HG02623 (cell line): ENCODE data around the gene KCNQ1.
A peak's percentile ranks its signal among the peaks of the same experiment; 100 is the strongest.

Source experiments
- ATAC-seq: cut with Tn5 transposase; IDR thresholded peaks from one replicate; pipeline ENCODE4 v1.9.1; 2021; ENCODE audit warnings: moderate library complexity; ENCODE audit not compliant: unreplicated experiment

Gene KCNQ1

DNA sequence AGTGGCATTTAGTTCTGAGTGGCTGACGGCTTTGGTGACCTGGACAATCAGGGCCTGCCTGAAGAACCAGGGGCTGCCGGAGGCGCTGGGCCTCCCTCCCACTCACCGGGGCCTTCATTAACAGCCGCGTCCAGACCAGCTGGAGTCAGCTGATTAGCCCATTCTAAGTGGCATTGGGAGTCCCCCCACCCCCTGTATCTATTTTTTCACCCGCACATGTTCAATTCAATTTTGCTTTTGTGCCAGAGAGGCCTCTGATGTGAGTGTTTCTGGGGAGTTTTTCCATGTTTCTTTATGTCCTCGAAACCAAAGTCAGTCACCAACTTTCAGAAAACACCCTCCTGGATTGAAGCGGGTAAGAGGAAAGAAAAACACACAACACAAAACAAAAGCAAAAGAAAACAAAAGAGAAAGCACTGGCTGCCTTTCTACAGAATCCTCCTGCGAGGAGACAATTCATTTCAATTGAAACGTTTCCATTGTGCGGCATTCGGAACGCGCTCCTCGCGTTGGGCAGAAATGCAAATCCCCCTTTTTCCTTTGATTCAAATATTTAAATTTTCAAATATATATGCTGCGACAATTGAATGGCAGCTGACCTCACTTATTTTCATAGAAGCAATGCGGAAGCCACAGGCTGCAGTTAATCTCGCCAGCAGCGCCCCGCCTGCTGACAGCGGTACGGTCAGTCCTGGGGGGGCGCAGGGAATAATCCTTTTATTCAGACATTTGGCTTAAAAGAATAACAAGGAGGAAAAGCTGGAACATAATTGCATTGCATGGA lies 423.1 kb downstream of the KCNQ1 start:
- ATAC-seq, result no peak

DNA sequence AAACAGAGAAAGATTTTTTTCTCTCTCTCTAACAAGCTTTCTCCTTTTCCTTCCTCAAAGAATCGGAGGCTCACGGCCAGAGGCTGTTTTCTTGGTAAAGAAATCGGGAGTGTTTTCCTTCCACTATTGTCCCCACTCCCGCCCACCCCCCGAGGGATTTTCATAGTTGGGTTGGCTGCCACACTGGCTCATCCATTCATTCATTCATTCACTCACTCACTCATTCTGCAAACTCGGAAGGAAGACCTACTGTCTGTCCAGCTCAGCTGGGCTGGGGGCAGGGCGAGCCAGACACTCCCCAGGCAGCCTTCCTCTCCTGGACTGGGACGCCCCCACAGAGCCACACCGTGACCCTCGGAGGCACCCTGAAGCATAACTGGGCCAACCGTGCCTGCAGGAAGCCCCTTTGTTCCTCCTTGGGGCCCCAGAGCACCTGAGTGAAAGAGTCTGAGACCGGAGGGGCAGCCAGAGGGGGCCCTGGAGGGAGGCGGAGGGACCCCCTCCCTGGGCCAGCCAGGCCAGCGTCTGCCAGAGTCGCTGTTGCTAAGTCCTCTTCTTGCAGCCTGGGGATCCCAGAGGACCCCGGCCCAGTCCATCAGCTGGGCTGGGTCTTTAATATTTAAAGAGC lies 423.8 kb downstream of the KCNQ1 start:
- no peak for ATAC-seq

DNA sequence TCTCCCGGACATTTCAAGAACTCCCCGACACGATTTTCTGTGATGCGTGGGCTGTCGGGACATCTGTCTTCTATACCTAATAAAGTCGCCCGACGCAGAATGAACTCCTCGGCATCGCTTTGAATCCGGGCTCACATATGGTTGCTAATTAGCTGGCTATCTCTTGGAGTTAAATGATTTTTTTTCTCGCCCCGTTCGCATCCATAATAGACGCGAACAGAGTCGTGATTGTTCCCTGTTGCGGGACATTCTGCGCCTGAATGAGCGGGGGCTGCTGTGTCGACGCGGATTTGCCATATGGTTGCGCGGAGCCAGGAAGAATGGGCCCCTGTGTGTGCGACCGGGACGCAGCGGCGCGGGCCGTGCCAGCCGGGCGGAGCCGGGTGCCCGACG lies 424.3 kb downstream of the KCNQ1 start:
- ATAC-seq, result no peak

DNA sequence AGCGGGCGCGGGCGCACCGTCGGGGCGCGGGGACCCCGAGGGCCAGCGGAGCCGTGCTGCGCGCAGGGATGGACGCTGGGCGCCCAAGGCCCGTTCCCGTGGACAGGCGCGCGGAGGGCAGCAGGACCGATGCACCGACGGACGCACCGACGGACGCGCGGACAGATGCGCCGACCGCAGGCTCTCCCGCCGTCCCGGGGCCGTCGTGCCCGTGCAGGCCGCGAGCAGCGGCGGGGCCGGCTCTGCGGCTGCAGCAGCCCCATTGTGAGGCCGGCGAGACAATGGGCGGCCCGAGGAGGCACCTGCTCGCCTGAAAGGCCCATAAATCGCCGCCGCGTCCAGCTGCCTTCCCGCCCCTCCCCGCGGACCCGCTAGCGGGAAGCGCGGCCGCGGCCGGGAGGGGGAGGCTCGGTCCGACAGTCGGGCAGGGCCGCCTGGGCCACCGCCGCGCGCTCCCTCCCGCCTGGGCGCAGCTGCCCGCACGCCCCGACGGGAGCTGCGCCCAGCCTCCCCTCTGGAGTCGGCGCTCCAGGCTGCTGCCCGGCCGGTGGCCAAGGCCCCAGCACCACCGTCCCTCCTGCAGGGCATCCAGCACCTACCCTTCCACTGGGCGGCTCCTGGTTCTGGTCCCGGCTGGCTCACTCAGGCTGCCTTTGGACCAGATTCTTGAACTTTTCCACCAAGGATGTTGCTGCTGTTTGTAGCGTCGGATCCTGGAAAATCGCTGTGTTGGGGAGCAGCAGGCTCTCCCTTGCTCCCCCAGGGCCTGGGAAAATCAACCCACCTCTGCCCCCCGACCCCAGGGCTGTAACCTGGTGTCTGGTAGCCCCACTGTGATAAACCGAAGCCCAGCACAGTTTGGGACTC lies 425.0 kb downstream of the KCNQ1 start:
- ATAC-seq, result no peak

DNA sequence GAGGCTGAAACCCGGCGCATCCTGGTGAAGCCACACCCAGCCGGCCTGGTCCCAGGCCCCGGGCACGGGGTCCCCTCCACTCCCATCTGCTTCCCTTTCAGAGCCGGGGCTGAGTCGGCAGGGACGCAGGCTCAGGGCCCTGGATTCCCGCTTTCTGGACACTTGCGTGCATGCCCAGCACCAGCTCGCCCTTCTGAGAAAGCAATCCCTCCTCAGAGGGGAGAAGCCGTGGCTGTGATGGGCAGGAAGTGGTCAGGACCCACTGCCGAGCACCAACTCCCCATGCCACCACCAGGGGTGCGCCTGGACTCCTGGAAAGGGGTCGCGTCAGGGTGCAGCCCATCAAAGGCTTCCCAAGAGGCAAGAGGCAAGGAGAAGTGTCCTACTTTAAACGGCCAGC lies 425.7 kb downstream of the KCNQ1 start:
- no peak for ATAC-seq

DNA sequence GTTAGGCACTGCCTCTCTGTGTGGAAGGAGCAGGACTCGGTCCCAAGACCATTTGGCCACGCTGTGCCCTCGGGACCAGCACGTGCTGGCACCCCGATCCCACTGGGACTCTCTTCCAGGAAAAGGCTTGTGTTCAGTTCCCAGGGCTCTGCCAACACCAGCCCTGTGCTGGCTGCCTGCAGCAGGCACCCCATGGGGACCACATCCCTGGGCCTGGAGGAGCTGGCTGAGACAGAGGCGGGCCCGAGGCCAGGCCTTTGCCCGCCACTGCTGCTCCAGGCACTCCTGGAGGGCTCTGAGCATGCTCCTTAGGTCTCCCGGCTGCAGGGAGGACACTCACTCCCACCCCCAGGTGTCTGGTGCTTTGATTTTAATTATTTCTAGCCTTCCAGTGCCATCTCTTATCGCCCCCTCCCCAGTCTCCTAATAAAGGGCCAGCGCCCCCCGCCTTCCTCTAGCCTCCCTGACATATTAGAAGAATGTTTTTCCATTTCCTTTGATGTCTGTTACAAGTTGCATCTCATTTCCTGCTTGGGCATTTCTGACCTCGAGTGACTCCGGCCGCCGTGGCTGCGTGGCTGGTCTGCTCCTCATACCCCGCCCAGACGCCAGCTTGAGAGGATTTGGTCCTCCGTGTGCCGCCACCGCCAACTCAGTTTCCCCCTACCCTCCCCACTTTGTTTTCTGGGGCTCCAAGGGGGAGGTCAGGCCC lies 426.3 kb downstream of the KCNQ1 start:
- ATAC-seq, result no peak

DNA sequence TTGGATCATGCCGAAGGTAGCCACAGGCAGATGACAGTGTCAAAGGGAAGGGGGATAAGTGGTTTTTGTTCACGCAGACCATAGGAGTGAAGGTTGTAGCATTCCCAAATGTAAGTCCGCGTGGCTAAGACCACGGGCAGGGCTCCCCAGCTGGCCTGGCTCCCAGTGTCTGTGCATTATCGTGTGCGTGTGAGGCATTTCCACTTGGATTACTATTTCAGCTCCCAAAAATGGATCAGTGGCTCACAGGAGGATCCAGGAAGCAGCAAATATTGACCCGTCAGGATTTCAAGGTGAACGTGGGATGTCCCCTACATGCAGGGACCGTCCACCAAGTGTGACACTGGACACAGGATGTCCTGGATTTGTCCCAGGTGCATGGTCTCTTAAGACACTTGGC lies 430.2 kb downstream of the KCNQ1 start:
- ATAC-seq, result no peak

DNA sequence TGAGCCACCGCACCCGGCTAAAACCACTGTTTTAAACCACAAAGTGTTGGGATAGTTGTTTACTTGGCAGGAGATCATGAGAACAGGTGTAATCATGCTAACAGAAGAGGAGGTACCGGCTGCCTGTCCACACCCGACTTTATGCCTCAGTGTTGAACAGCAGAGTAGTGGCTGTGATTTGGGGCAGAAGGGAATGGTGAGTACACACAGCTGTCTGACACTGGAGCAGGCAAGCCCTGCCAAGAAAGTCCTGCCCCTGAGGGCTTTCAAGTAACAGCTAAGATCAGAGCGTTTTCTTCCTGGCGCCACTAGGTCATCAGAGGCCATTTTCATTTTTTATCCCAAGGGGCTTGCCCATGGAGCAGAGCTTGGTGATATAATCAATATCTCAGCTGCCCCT lies 432.7 kb downstream of the KCNQ1 start:
- ATAC-seq, result no peak

DNA sequence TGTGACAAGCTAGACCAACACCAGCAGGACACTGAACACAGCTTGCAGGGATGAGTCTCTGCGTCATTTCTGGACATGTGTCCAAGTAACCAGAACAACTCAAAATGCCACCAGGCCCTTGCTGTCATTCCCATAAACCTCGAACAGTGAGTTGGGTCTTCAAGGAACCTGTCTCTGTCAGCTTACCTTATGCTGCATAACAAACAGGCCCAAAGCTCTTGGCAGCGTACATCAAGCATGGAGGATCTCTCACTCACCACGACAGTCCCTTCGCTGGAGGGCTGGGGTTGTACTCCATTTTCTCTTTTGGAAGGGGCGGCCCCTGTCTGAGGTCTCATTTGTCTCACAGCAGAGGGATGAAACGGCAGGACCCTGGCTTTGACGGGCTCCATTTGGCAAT lies 434.0 kb downstream of the KCNQ1 start:
- ATAC-seq, result no peak

DNA sequence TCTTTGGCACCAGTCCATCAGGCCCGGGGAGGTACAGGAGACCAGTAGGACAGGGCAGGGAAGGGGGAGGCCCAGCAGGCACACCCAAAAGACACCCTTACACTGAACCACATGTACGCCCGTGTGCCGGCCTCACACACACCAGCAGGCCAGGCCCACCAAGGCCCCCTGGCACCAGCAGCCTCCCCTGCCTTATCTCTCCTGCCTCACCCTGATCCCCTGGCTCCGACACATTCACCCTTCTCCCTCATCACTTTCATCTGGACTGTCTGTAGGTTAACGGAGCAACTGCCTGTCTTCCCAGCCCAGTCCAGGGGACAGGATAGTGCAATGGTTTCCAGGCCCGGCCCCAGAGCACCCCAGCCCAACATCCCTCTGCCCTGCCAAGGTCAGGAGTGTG lies 435.8 kb downstream of the KCNQ1 start:
- no peak for ATAC-seq

DNA sequence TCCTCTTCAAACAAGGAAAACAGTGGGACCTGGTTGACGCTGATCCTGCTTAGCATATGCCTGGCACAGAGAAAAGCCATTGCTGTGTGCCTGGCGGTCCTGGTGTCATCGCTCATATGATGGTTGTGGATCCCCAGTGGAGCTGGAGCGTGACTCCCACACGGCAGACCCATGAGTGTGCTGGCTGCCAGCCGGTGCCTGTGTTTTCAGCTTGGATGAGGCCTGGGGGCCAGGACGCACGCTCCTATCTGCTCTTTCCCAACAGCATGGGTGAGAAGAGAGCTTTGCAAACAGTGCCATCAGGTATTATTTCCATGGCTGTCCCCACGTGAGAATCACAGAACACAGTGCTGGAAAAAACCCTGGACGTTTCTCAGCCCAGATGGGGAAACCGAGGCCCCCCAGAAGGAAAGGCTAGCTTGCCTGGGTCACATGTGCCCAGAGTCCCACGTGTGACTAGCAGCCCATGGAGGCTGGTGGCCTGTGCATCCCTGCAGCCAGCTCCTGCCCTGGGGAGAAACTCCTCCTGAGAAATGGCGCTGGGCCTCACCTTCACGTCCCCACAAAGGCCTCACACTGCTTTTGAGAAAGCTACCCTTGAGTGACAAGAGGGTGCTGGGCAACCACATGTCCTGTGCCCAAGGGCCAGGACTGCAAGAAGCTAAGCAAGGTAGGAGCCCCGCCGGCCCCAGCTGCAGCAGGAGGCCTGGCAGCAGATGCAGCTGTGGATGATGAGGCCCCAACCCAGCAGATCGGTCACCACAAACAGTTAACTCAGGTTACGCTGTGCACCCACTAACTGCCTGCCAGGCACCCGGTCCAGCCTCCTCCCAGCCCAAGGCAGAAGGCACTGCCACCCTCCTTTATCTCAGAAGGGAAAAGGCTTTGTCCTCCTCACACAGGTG lies 436.5 kb downstream of the KCNQ1 start:
- no peak for ATAC-seq

DNA sequence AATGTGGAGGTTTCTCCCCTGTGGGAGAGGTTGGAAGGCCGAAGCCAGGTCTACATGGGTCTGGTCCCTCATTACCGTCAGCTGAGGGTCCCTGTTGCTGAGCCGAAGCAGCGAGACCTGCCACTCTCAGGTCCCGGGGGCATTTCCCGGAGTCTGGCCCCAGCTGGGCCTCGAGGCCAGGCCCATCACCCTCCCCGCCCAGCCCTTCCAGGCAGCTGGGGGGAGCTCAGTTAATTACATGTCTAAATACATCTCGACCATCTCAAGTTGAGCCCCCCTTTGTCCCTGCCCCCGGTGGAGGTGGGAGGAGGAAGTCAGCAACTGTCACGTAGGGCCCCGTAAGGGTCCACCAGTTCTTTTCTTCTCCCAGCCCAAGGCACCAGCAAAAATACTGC lies 437.2 kb downstream of the KCNQ1 start:
- ATAC-seq, result no peak

DNA sequence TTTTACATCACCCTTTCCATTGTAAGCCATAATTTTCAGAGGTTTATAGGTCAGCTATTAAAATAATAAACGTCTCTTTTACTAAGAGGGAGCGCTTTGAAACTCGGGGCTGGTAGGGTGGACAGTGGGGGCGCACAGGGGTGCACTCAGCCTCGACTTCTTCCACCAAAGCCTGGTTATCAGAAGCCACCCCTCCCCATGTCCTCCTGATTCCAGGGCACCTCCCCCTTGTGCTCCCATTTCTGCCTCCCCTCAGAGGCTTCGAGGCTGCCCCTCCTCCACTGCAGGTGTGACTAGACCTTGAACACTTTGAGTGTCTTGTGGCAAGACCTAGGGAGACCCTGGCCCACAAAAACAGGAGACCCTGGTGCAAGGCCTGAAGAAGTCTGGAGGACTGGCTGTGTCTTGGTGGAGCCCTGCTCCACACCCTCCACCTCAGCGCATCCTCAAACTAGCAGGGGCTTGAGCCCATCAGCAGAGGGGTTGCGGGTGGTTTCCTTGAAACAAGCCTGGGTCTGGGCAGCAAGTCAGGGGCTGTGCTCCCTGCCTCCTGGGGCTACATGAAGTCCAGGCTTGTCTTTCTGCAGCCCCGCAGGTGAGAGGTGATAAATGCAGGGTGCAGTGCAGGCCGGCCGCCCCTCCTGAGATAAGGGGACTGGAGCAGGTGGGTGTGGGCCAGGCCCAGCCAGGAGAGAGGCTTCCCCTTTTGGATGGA lies 437.7 kb downstream of the KCNQ1 start:
- no peak for ATAC-seq

DNA sequence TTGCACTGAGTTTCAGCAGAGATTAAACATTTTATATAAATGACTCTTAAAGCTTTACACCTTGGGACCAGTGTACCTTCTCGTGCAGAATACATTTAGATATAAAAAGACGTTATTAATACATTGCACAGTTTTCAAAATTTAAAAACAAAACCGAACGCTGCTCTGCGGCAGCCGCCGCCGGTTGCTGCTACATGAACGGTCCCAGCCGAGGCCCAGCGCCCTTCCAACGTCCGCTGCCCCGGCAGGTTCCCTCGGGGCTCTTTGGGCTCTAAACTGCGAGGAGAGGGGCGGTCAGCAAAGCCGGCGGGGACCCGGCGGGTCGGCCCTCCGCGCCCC lies 438.8 kb downstream of the KCNQ1 start:
- ATAC-seq, result no peak

DNA sequence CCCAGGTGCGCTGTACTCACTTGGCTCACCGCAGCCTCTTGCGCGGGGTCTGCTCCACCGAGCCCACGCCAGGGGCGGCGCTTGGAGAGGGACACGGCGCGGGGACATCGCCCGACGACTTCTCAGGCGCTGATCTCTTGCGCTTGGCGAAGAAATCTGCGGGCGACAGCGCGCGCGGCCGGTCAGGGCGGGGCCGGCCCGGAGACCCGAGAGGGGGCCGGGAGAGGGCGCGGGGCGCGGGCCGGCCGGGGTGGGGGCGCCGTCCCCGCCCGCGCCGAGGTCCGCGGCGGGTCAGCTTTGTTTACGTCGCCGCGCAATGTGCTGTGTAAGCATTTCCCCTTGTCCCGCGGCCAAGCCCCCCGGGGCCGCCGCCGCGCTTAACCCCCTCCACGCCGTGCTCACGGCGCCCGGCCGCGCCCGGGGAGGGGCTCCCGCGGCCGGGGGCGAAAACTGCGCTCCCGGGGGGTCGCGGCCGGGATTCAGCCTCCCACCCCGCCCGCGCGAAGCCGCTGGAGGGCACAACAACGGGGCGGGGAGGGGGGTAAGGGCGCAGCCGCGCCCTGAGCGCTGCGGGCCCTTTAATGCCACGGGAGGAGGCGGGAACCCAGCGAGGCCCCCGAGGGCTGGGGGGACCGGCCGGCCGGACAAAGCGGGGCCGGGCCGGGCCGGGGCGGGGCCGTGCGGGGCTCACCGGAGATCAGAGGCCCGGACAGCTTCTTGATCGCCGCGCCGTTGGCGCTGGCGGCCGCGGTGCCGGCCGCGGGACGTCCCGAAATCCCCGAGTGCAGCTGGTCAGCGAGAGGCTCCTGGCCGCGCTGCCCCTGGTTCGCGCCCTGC lies 439.4 kb downstream of the KCNQ1 start:
- ATAC-seq, result no peak

DNA sequence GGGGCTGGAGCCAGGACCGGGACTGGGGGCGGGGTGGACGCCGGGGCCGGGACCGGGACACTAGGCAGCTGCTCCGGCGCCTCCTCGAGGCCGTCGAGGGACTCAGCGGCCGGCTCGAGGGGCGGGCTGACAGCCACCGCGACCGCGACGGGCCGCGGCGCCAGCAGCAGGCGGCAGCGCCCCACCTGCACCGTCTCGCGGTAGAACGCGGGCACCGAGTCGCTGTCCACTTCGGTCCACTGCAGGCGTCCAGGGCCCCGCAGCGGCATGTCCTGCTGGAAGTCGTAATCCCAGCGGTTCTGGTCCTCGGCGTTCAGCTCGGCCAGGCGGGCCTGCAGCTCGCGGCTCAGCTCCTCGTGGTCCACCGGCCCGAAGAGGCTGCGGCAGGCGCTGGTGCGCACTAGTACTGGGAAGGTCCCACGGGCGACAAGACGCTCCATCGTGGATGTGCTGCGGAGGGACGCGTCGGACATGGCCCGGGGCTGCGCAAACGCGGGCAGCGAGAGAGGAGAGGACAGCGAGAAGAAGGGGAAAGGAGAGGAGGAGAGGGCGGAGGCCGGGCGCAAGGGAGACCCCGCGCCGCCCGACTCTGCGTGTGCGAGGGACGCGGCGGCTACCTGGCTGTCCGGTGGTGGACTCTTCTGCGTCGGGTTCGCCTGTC lies 440.3 kb downstream of the KCNQ1 start:
- ATAC-seq, result no peak

DNA sequence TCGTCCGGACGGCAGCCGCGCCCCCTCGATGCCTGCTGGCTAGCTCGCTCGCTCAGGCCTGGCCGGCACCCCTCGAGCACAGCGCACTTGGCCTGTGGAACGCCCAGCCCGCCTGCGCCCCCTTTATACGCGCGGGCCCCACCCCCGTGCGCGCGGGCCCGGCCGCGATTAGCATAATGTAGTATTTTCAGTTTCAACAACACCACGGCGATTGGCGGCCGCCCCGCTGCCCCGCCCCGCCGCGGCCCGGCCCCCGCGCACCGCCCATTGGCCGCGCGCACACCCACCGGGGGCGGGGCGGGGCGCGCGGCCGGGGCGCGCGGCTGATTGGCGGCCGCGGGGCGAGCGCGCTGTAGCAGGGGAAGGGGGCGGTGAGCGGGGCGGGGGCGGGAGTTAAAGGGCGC lies 440.9 kb downstream of the KCNQ1 start, which contains the start of gene CDKN1C:
Gene CDKN1C (minus strand): TSS at position 98 of the 404 bp plus-strand sequence. CDS start 319 bp downstream, outside the sequence.
- ATAC-seq, result peak; percentile 69
